NT2/D1 (cell line): Measurements from ENCODE around the gene KRTAP6-1.

Experiments
- YY1 ChIP-seq: IDR thresholded peaks from 2 replicates; pipeline ENCODE4 v1.6.1; 2011; ENCODE audit not compliant: insufficient read length, insufficient read depth
- ZNF274 ChIP-seq: IDR thresholded peaks from 2 replicates; pipeline ENCODE4 v1.6.1; 2011; ENCODE audit warnings: mild to moderate bottlenecking, low read depth, low read length

DNA sequence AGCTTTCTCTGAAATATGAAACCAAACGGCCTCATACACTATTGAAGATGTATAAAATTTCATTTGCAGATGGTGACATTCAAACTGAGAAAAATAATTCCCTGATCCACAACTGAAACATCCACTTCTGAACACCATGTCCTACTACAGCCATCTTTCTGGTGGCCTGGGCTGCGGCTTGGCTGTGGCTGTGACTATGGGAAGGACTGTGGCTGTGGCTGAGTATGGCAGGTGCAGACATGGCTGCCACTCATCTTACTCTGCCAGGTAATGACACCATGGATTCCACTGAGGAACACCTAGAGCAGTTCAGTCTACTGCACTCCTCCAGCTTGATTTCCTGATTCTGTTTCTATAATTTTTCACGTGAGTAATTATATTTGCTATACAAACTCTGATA is 6.8 kb upstream of the KRTAP6-1 start, which contains the start of gene KRTAP20-4:
- TF ChIP-seq ZNF274 (no peak), YY1 (no peak)
